ENCODE data around the gene MDH2.

GRCh38 chr7:76000566-76000965 is 47.3 kb upstream of the MDH2 start:
- TF ChIP-seq BHLHE40 (IDR thresholded peaks at IDR 0.05; ENCODE audit: low read depth, low read length) (no peak), POLR2A (IDR thresholded peaks at IDR 0.05; ENCODE audit: low read depth, low read length) (no peak), CTCF (conservative IDR thresholded peaks at IDR 0.05; ENCODE audit: low read depth, low read length) (no peak), FOS (IDR thresholded peaks at IDR 0.05; ENCODE audit: low read depth, low read length) (no peak), SMC3 (IDR thresholded peaks at IDR 0.05; ENCODE audit: low read depth, low read length) (no peak), RAD21 (IDR thresholded peaks at IDR 0.05; ENCODE audit: low read length) (no peak), RCOR1 (IDR thresholded peaks at IDR 0.05; ENCODE audit: insufficient replicate concordance, low read length) (no peak), MAZ (IDR thresholded peaks at IDR 0.05; ENCODE audit: borderline replicate concordance, low read depth, low read length) (no peak), RFX5 (IDR thresholded peaks at IDR 0.05; ENCODE audit: low read depth, low read length) (no peak)
